Activated naive CD8-positive, alpha-beta T cell treated with anti-CD3 and anti-CD28 coated beads, Interleukin-2, amount 10 ng/mL, durations not matched to agents 7 days and 5 days (primary cell): ENCODE results near the gene SCG5. TPM values are rescaled to one million over a fixed set of nuclear protein-coding genes. Genes with fewer than 3 reads are reported as not detected.

Experiments used
- ATAC-seq: fragments of 150-1000 bp; cut with Tn5 transposase; one replicate; pipeline ENCODE4 v1.10.0; 2021; ENCODE audit warnings: low read depth, moderate library complexity
- POLR2A ChIA-PET: fragments of 350-600 bp; sonication (Branson Sonifier 250); formaldehyde crosslinking; loops from one replicate; lab custom pipeline; 2021; ENCODE audit warnings: antibody characterized with exemption; lab: Charles Lee
- DNase-seq: peaks from one replicate; pipeline ENCODE4 v3.0.0; 2021
- H3K27ac Mint-ChIP-seq: one replicate; pipeline ENCODE4 v1.8.0; 2022; ENCODE audit warnings: mild to moderate bottlenecking, mixed read lengths
- H3K27me3 Mint-ChIP-seq: one replicate; pipeline ENCODE4 v1.8.0; 2022; ENCODE audit warnings: mild to moderate bottlenecking, moderate library complexity, mixed read lengths
- H3K36me3 Mint-ChIP-seq: one replicate; pipeline ENCODE4 v1.8.0; 2021; ENCODE audit warnings: mild to moderate bottlenecking, mixed read lengths
- H3K4me1 Mint-ChIP-seq: one replicate; pipeline ENCODE4 v1.8.0; 2021; ENCODE audit warnings: mixed read lengths
- H3K4me3 Mint-ChIP-seq: one replicate; pipeline ENCODE4 v1.8.0; 2022; ENCODE audit warnings: mild to moderate bottlenecking, moderate library complexity, mixed read lengths
- H3K9me3 Mint-ChIP-seq: one replicate; pipeline ENCODE4 v1.8.0; 2021; ENCODE audit warnings: mixed read lengths
- total RNA-seq, 2 experiments: library from RNA; stranded (reverse); gene quantifications; one replicate each; pipeline ENCODE4 v1.2.3, GENCODE V29; 2021

Gene SCG5
- total RNA-seq, 2 experiments from 2014 or later, result 2.7 to 2.8 TPM

GRCh38 chr15:32709295-32710033, 68.0 kb downstream of the SCG5 start:
- DNase-seq (no peak), ATAC-seq (no peak)
- H3K27me3 Mint-ChIP-seq, result peaks cover 35% of the 10 kb centered on the region
- POLR2A ChIA-PET, result no interaction called here
- no peak overlapping the region for H3K27ac Mint-ChIP-seq
- no peaks in the 10 kb centered on the region for H3K9me3 Mint-ChIP-seq
- no peak overlapping the region for H3K4me3 Mint-ChIP-seq
- H3K36me3 Mint-ChIP-seq, result no peaks in the 10 kb centered on the region
- H3K4me1 Mint-ChIP-seq, result no peaks in the 10 kb centered on the region

GRCh38 chr15:32715276-32715675, 73.8 kb downstream of the SCG5 start:
- H3K4me3 Mint-ChIP-seq, result no peak overlapping the region
- peaks cover 70% of the 10 kb centered on the region for H3K27me3 Mint-ChIP-seq
- H3K9me3 Mint-ChIP-seq, result no peaks in the 10 kb centered on the region
- POLR2A ChIA-PET, result no interaction called here
- DNase-seq (no peak), ATAC-seq (no peak)
- no peak overlapping the region for H3K27ac Mint-ChIP-seq
- H3K4me1 Mint-ChIP-seq, result peaks cover 12% of the 10 kb centered on the region
- H3K36me3 Mint-ChIP-seq, result no peaks in the 10 kb centered on the region

DNA sequence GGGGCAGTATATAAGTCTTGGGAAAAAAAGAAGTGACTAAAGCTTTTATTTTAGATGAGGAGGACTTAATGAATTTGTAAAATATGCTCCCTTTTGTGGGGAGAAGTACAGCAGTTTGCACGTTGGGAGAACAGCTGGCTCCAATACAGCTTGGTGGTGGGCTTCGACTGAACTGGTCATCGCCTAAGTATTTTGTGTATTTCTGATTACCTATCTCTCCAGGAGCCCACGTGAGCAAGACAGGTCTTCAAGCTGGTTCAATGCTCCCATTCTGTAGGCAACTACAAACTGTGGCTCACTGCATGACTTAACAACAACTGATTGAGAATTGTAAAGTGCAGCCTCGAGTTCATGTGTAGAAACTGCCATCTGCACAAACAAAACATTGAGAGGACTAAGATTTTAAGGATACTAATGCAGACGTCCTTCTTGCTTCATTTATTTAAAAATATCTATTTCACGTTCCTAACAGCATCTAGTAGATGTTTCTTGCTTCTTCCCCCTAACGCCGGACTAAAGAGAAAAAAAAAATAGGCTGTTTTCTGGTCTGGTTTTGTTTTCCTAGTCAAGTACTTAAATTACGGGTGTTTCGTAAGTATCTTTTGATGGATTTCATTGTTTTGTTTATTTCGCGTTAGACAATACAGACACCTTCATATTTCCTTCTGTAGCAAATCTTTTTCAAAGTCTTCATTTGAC, 74.9 kb downstream of the SCG5 start:
- ATAC-seq (no peak), DNase-seq (no peak)
- Mint-ChIP-seq H3K36me3 (no peaks in the 10 kb centered on the region), H3K27ac (no peak overlapping the region), H3K4me3 (peak overlapping the region; percentile 7), H3K4me1 (peaks cover 12% of the 10 kb centered on the region), H3K27me3 (peaks cover 76% of the 10 kb centered on the region), H3K9me3 (no peaks in the 10 kb centered on the region)
- POLR2A ChIA-PET, result no interaction called here

DNA sequence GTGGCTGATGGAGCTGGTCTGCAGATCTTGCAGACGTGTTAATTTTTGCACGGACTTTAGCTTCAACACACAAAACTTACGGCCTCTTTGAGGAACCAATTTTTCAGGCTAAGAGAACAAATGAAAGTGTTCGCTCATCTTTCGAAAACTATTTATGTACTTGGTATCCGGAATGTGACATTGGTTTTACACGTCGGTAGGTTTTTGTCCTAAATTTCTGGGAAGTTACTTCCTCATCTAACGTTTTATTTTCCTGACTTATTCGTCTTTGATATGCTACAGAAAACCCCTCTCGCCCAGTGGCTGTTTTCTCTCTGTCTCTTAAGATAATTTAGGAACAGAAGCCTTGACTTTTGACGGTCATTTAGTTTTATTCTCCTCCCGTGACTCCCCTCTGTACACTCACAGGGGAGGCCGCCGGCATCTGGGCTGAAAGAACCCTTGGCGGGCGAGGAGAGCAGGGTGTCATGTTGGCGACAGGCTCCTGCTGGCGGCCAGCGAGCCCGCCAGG, 75.5 kb downstream of the SCG5 start:
- H3K27ac Mint-ChIP-seq, result no peak overlapping the region
- H3K36me3 Mint-ChIP-seq, result no peaks in the 10 kb centered on the region
- peaks cover 79% of the 10 kb centered on the region for H3K27me3 Mint-ChIP-seq
- POLR2A ChIA-PET, result no interaction called here
- H3K9me3 Mint-ChIP-seq, result no peaks in the 10 kb centered on the region
- ATAC-seq (no peak), DNase-seq (no peak)
- H3K4me3 Mint-ChIP-seq, result peak overlapping the region; percentile 7
- H3K4me1 Mint-ChIP-seq, result peaks cover 12% of the 10 kb centered on the region

GRCh38 chr15:32717426-32718226, 76.1 kb downstream of the SCG5 start, which contains the start of gene GREM1:
TSS of gene GREM1 (plus strand) at chr15:32718004. CDS start at chr15:32730691, 12,687 bp downstream.
- peak; percentile 28 for DNase-seq
- no peaks in the 10 kb centered on the region for H3K36me3 Mint-ChIP-seq
- POLR2A ChIA-PET, result no interaction called here
- no peaks in the 10 kb centered on the region for H3K9me3 Mint-ChIP-seq
- no peak within 1 kb of the TSS for H3K27ac Mint-ChIP-seq
- peak within 1 kb of the TSS; percentile 52 for H3K4me3 Mint-ChIP-seq
- peaks cover 82% of the 10 kb centered on the region for H3K27me3 Mint-ChIP-seq
- ATAC-seq, result no peak
- H3K4me1 Mint-ChIP-seq, result peaks cover 15% of the 10 kb centered on the region

- POLR2A ChIA-PET, result no interaction called here
- no peak overlapping the region for H3K27ac Mint-ChIP-seq
- DNase-seq (peak; percentile 49), ATAC-seq (no peak)
- H3K4me1 Mint-ChIP-seq, result peaks cover 21% of the 10 kb centered on the region
- peaks cover 79% of the 10 kb centered on the region for H3K27me3 Mint-ChIP-seq
- peak overlapping the region; percentile 52 for H3K4me3 Mint-ChIP-seq
- no peaks in the 10 kb centered on the region for H3K9me3 Mint-ChIP-seq
- no peaks in the 10 kb centered on the region for H3K36me3 Mint-ChIP-seq
These were observed 76.8 kb downstream of the SCG5 start for GRCh38 chr15:32718227-32718820.

DNA sequence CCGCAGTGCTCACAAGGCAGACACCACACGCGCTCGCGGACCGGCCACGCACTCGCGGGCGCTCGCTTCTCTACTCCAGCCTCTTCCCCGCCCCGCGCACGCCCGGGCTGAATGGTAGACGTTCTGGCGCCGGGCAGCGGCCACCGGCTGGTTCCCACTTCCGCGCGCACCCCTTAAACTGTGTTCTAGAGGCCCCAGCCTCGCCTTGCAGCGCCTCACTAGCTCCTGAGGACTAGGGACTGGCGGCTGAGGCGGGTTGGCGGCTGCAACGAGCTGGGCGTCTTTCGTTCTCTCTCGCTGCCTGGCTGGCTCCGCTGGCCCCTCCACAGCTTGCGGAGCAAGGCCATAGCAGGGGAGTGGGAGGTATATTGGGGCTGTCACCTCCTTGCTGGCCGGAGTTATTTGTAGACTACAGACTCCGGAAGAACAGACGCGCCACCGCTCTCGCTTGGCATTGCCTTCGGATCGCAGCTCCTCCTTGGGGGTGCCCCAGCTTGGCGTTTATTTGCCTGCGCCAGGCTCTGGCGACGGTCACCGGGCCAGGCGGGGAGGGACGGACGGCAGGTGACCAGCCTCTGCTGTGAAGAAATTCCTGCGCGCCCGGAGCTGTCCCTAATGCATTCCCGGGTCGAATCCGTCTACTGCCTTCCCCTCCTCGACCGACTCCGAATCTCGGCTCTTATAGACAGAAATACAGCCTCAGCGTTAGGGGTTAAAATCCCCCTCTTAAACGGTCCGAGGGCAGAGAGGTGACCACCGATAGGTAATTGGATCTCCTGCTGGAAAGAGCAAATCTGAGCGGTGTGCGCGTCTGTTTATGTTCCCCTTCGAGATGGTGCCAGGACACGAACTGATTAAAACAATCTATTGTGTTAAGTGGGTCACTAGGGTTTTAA, 77.6 kb downstream of the SCG5 start:
- Mint-ChIP-seq H3K27me3 (peaks cover 75% of the 10 kb centered on the region), H3K36me3 (no peaks in the 10 kb centered on the region), H3K27ac (no peak overlapping the region), H3K4me1 (peaks cover 23% of the 10 kb centered on the region), H3K9me3 (no peaks in the 10 kb centered on the region), H3K4me3 (peak overlapping the region; percentile 52)
- DNase-seq, result peak; percentile 46
- POLR2A ChIA-PET, result no interaction called here
- no peak for ATAC-seq

DNA sequence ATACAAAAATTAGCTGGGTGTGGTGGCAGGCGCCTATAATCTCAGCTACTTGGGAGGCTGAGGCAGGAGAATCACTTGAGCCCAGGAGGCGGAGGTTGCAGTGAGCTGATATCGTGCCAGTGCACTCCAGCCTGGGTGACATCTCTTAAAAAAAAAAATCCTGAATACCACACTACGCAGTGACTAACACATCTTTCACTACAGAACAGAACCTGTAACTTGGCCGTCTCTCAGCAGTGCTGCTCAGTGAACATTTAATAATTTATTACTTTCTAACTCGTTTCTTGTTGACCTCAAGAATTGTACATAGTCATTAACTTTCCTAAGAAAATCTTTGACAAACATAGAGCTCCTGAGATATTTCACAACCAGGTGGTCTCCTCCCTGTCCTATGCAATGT, 80.1 kb downstream of the SCG5 start:
- Mint-ChIP-seq H3K27ac (no peak overlapping the region), H3K4me3 (no peak overlapping the region), H3K9me3 (peaks cover 6% of the 10 kb centered on the region), H3K27me3 (peaks cover 65% of the 10 kb centered on the region), H3K36me3 (no peaks in the 10 kb centered on the region), H3K4me1 (peaks cover 23% of the 10 kb centered on the region)
- POLR2A ChIA-PET, result no interaction called here
- DNase-seq (no peak), ATAC-seq (no peak)

DNA sequence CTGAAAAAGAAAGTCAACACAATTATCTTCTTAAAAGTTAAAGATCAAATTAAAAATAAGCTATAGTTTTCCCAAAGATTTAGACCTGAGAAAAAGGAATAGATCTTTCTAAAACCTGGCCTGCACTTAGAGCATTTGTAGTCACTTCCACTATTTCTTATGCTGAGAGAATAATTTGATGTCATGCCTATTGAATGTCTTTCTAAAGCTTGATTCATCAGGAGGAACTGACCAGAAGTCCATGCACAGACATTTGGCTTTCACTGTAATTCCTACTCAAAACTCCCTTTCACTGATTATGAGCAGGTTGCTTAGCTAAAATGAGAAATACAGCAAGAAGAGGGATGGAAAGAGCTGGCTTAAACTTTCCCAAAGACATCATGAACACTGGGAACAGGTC, 80.6 kb downstream of the SCG5 start:
- Mint-ChIP-seq H3K27ac (no peak overlapping the region), H3K4me3 (no peak overlapping the region), H3K9me3 (peaks cover 6% of the 10 kb centered on the region), H3K36me3 (no peaks in the 10 kb centered on the region), H3K27me3 (peaks cover 64% of the 10 kb centered on the region), H3K4me1 (peaks cover 17% of the 10 kb centered on the region)
- no peak for ATAC-seq
- no peak for DNase-seq
- POLR2A ChIA-PET, result no interaction called here

DNA sequence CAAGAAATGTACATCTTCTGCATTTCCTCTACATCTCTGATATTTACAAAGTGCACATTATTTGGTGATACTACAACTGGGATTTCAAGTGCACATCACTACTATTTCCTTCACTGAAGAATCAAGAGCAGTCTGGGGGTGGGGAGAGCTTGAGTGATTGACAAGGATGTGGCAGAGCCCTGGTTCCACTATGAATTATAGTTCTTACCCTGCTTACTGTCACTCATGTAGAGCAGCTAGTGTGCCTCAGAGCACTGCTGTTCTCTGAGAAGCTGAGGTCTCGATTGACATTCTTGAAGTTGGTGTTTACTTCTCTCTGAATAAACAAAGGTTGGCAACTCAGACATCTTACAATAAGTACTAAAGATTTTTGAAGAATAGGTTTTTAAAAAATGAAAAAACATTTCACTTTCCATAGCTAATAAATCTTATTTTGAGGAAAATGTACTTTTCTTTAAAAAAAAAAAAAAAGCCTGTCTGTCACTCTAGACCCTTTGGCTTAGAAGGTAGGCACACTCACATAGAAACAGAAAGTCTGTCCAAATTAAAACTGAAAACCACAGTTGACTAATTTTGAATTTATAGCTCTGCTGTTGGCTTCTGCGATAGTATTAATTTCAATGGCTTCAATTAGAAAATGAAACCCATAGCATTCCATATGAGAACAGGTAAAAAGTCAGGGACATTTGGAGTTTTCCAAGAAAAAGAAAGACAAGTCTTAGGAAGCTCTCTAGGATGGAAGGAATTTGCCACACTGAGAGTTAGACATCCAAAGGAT, 81.8 kb downstream of the SCG5 start:
- ATAC-seq (peak; percentile 82), DNase-seq (no peak)
- POLR2A ChIA-PET, result interaction anchor here (0.7 kb wide), 1 partner anchor 249 kb away, joined by 3 read pairs; no protein-coding TSS in a partner anchor
- Mint-ChIP-seq H3K4me3 (no peak overlapping the region), H3K9me3 (peaks cover 6% of the 10 kb centered on the region), H3K36me3 (no peaks in the 10 kb centered on the region), H3K4me1 (peaks cover 17% of the 10 kb centered on the region), H3K27me3 (peaks cover 63% of the 10 kb centered on the region), H3K27ac (no peak overlapping the region)

DNA sequence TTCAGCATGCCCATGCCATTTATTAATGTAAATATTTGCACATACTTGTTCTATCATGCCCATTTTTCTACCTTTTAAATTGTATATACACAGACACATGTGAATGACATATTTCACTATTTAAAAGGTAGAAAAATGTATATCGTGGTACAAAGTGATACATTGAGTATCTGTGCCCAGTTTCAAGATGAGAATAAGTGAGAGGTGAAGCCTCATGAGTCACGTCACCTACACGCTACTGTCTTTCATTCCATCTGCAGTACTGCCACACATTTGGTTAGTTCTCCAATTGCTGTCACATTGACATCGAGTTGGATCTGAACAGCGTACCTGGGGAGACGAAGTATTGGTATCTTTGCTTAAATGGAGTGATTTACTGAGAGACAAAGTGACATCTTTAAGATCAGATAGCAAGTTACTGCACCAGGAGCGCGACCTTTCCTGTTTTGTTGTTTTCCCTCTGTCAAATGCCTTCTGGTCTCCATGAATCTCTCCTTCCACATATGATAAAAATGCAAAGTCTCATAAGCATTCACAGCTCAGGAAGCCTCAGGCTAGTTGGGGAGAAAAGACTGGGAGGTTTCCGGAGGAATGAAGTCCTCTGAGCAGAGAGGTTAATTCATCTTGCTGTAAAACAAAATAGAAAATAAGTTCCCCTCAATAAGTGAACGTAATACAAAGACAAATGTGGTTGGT, 88.3 kb downstream of the SCG5 start:
- ATAC-seq, result no peak
- Mint-ChIP-seq H3K27me3 (peaks cover 56% of the 10 kb centered on the region), H3K9me3 (peaks cover 6% of the 10 kb centered on the region), H3K27ac (no peak overlapping the region), H3K4me3 (no peak overlapping the region), H3K4me1 (no peaks in the 10 kb centered on the region), H3K36me3 (no peaks in the 10 kb centered on the region)
- DNase-seq, result no peak
- POLR2A ChIA-PET, result no interaction called here
